Mesenchymal stem cell (in vitro differentiated cells and primary cell): ENCODE measurements around the gene MTMR1.

Experiments used
- DNase-seq: peaks from one replicate; pipeline ENCODE4 v3.0.0-alpha.2; 2013
- H2AFZ ChIP-seq: one replicate; pipeline ENCODE4 v1.6.1; 2013; ENCODE audit warnings: low read depth, mild to moderate bottlenecking, control low read depth, inconsistent platforms, low read length, moderate library complexity
- H2AK5ac ChIP-seq: 2 replicates; pipeline ENCODE4 v1.6.1; 2013; ENCODE audit warnings: low read length, moderate library complexity, mild to moderate bottlenecking, inconsistent platforms; ENCODE audit not compliant: severe bottlenecking
- H2BK120ac ChIP-seq: one replicate; pipeline ENCODE4 v1.6.1; 2013; ENCODE audit warnings: low read depth, mild to moderate bottlenecking, inconsistent platforms, low read length, moderate library complexity
- H2BK12ac ChIP-seq, 2 experiments: one replicate each; pipeline ENCODE4 v1.6.1; 2013; ENCODE audit warnings: inconsistent platforms in 2 of 2, low read length in 2 of 2, mild to moderate bottlenecking in 2 of 2, moderate library complexity in 2 of 2, control low read depth in 1 of 2
- H2BK15ac ChIP-seq: one replicate; pipeline ENCODE4 v1.6.1; 2013; ENCODE audit warnings: mild to moderate bottlenecking, low read depth, inconsistent platforms; ENCODE audit not compliant: poor library complexity, severe bottlenecking
- H2BK5ac ChIP-seq: 2 replicates; pipeline ENCODE4 v1.6.1; 2013; ENCODE audit warnings: low read depth, mild to moderate bottlenecking, low read length, control low read depth, inconsistent platforms; ENCODE audit not compliant: poor library complexity, severe bottlenecking
- H3K14ac ChIP-seq, 2 experiments: one replicate each; pipeline ENCODE4 v1.6.1; 2013; ENCODE audit warnings: inconsistent platforms in 2 of 2, low read length in 2 of 2, control low read depth in 1 of 2, mild to moderate bottlenecking in 1 of 2, moderate library complexity in 1 of 2
- H3K18ac ChIP-seq, 2 experiments: one replicate each; pipeline ENCODE4 v1.6.1; 2013; ENCODE audit warnings: inconsistent platforms in 2 of 2, low read length in 2 of 2, control low read depth in 1 of 2, low read depth in 1 of 2, mild to moderate bottlenecking in 1 of 2
- H3K23ac ChIP-seq, 2 experiments: one replicate each; pipeline ENCODE4 v1.6.1; 2013; ENCODE audit warnings: inconsistent platforms in 2 of 2, low read length in 2 of 2, mild to moderate bottlenecking in 2 of 2, moderate library complexity in 2 of 2, control low read depth in 1 of 2
- H3K27ac ChIP-seq: 2 replicates; pipeline ENCODE4 v1.5.1; 2013; ENCODE audit warnings: mild to moderate bottlenecking, moderate library complexity, low read length, control low read depth, inconsistent platforms; ENCODE audit not compliant: poor library complexity, severe bottlenecking
- H3K27me3 ChIP-seq, 2 experiments: 2 replicates each; pipeline versions ENCODE4 v1.6.1 to v1.7.0; 2013; ENCODE audit warnings: low read length in 2 of 2, mild to moderate bottlenecking in 2 of 2, moderate library complexity in 2 of 2, control low read depth in 1 of 2, inconsistent platforms in 1 of 2; ENCODE audit not compliant: control insufficient read depth in 1 of 2, insufficient read depth in 1 of 2
- H3K36me3 ChIP-seq, 2 experiments: 2 replicates each; pipeline versions ENCODE4 v1.6.1 to v1.7.0; 2013; ENCODE audit warnings: low read length in 2 of 2, control low read depth in 1 of 2, inconsistent platforms in 1 of 2, low read depth in 1 of 2, mild to moderate bottlenecking in 1 of 2; ENCODE audit not compliant: insufficient read depth in 2 of 2, control insufficient read depth in 1 of 2
- H3K4ac ChIP-seq, 2 experiments: one replicate each; pipeline ENCODE4 v1.6.1; 2013; ENCODE audit warnings: inconsistent platforms in 2 of 2, low read length in 2 of 2, mild to moderate bottlenecking in 2 of 2, moderate library complexity in 2 of 2, control low read depth in 1 of 2, low read depth in 1 of 2
- H3K4me1 ChIP-seq: 2 replicates; pipeline ENCODE4 v1.6.1; 2013; ENCODE audit warnings: low read depth, low read length, control low read depth; ENCODE audit not compliant: control insufficient read depth, insufficient read depth
- H3K4me2 ChIP-seq: 2 replicates; pipeline ENCODE4 v1.6.1; 2013; ENCODE audit warnings: low read length, mild to moderate bottlenecking, inconsistent platforms; ENCODE audit not compliant: poor library complexity, severe bottlenecking
- H3K4me3 ChIP-seq, 2 experiments: 2 replicates each; pipeline versions ENCODE4 v1.5.1 to v1.7.0; 2013; ENCODE audit warnings: low read length in 2 of 2, mild to moderate bottlenecking in 2 of 2, control low read depth in 1 of 2, low read depth in 1 of 2; ENCODE audit not compliant: insufficient read depth in 1 of 2
- H3K79me1 ChIP-seq: replicated peaks from 2 replicates; pipeline ENCODE4 v1.6.1; 2013; ENCODE audit warnings: mild to moderate bottlenecking, control low read depth, low read length, inconsistent platforms; ENCODE audit not compliant: poor library complexity, severe bottlenecking
- H3K9ac ChIP-seq: 2 replicates; pipeline ENCODE4 v1.7.0; 2013; ENCODE audit warnings: mild to moderate bottlenecking, low read length, moderate library complexity
- H3K9me3 ChIP-seq: 2 replicates; pipeline ENCODE4 v1.7.0; 2013; ENCODE audit warnings: mild to moderate bottlenecking, low read length; ENCODE audit not compliant: control insufficient read depth
- H4K8ac ChIP-seq: one replicate; pipeline ENCODE4 v1.6.1; 2013; ENCODE audit warnings: inconsistent platforms, mild to moderate bottlenecking, low read length, moderate library complexity
- H4K91ac ChIP-seq: one replicate; pipeline ENCODE4 v1.6.1; 2013; ENCODE audit warnings: mild to moderate bottlenecking, low read length, inconsistent platforms
- WGBS: methylation state at CpG from one replicate; pipeline ENCODE4 v1.1.7; 2013; ENCODE audit warnings: mixed read lengths; 5-methylcytosine and 5-hydroxymethylcytosine counted together

MTMR1 gene

GRCh38 chrX:150696866-150697265 is 3.7 kb downstream of the MTMR1 start:
- H2BK12ac ChIP-seq = no peak overlapping the region
- no peak overlapping the region for H2BK5ac ChIP-seq
- no peak overlapping the region for H3K18ac ChIP-seq
- 100% methylated on average over 2 of the region's 4 CpGs for WGBS
- peaks cover 0 to 3% of the 10 kb centered on the region in 2 experiments for H3K27me3 ChIP-seq
- no peak overlapping the region for H3K4ac ChIP-seq
- H2AFZ ChIP-seq = no peak overlapping the region
- H3K27ac ChIP-seq = no peak overlapping the region
- H3K36me3 ChIP-seq = peaks cover 0 to 5% of the 10 kb centered on the region in 2 experiments
- H4K8ac ChIP-seq = no peak overlapping the region
- H3K4me2 ChIP-seq = no peak overlapping the region
- no peak for DNase-seq
- H3K9ac ChIP-seq = no peak overlapping the region
- H2BK15ac ChIP-seq = no peak overlapping the region
- no peak overlapping the region for H4K91ac ChIP-seq
- peaks cover 7% of the 10 kb centered on the region for H3K9me3 ChIP-seq
- no peak overlapping the region for H3K23ac ChIP-seq
- H3K4me1 ChIP-seq = peaks cover 1% of the 10 kb centered on the region
- H3K4me3 ChIP-seq = no peak overlapping the region
- H3K14ac ChIP-seq = no peak overlapping the region
- H2AK5ac ChIP-seq = no peak overlapping the region
- H3K79me1 ChIP-seq = no peaks in the 10 kb centered on the region
- no peak overlapping the region for H2BK120ac ChIP-seq

- no peak overlapping the region for H2BK5ac ChIP-seq
Measured at GRCh38 chrX:150697641-150698040, 4.4 kb downstream of the MTMR1 start.

GRCh38 chrX:150698981-150699380 is 5.8 kb downstream of the MTMR1 start:
- Histone ChIP-seq H3K18ac (no peak overlapping the region), H2AK5ac (no peak overlapping the region), H2AFZ (no peak overlapping the region), H3K9me3 (no peaks in the 10 kb centered on the region), H3K4ac (no peak overlapping the region), H2BK15ac (no peak overlapping the region), H4K8ac (no peak overlapping the region), H3K27me3 (peaks cover 0 to 3% of the 10 kb centered on the region in 2 experiments), H2BK12ac (no peak overlapping the region), H3K9ac (no peak overlapping the region), H4K91ac (no peak overlapping the region), H3K4me3 (no peak overlapping the region), H2BK5ac (no peak overlapping the region), H3K4me2 (no peak overlapping the region), H3K4me1 (peaks cover 1% of the 10 kb centered on the region), H3K14ac (no peak overlapping the region), H3K79me1 (no peaks in the 10 kb centered on the region), H3K27ac (no peak overlapping the region), H2BK120ac (no peak overlapping the region), H3K36me3 (peaks cover 0 to 5% of the 10 kb centered on the region in 2 experiments), H3K23ac (no peak overlapping the region)
- DNase-seq = no peak
- WGBS = no CpG with 5 or more reads among the region's 2 CpGs

More at GRCh38 chrX:150697641-150698040, 4.4 kb downstream of the MTMR1 start:
- Histone ChIP-seq H3K23ac (no peak overlapping the region), H3K27ac (no peak overlapping the region), H3K4me1 (peaks cover 1% of the 10 kb centered on the region), H4K8ac (no peak overlapping the region), H3K79me1 (no peaks in the 10 kb centered on the region), H4K91ac (no peak overlapping the region), H2AFZ (no peak overlapping the region), H3K9me3 (no peaks in the 10 kb centered on the region), H2BK12ac (no peak overlapping the region), H2AK5ac (no peak overlapping the region), H3K14ac (no peak overlapping the region), H2BK15ac (no peak overlapping the region), H3K4ac (no peak overlapping the region), H2BK120ac (no peak overlapping the region), H3K36me3 (peaks cover 0 to 5% of the 10 kb centered on the region in 2 experiments), H3K18ac (no peak overlapping the region), H3K9ac (no peak overlapping the region), H3K27me3 (peaks cover 0 to 3% of the 10 kb centered on the region in 2 experiments), H3K4me3 (no peak overlapping the region), H3K4me2 (no peak overlapping the region)
- DNase-seq = no peak
- 100% methylated on average over 5 of the region's 7 CpGs for WGBS

GRCh38 chrX:150700107-150700506 is 6.9 kb downstream of the MTMR1 start:
- Histone ChIP-seq H3K27me3 (peaks cover 0 to 3% of the 10 kb centered on the region in 2 experiments), H3K79me1 (peaks cover 5% of the 10 kb centered on the region), H3K9me3 (no peaks in the 10 kb centered on the region), H3K4me3 (no peak overlapping the region), H3K23ac (no peak overlapping the region), H2AFZ (no peak overlapping the region), H2BK15ac (no peak overlapping the region), H2BK12ac (no peak overlapping the region), H4K8ac (no peak overlapping the region), H3K14ac (no peak overlapping the region), H3K18ac (no peak overlapping the region), H3K4me2 (no peak overlapping the region), H4K91ac (no peak overlapping the region), H2AK5ac (no peak overlapping the region), H3K4ac (no peak overlapping the region), H3K4me1 (peaks cover 5% of the 10 kb centered on the region), H2BK5ac (no peak overlapping the region), H2BK120ac (no peak overlapping the region), H3K27ac (no peak overlapping the region), H3K9ac (no peak overlapping the region), H3K36me3 (peaks cover 0 to 5% of the 10 kb centered on the region in 2 experiments)
- DNase-seq = no peak
